Islet precursor cell (in vitro differentiated cells): Measurements from ENCODE around the gene CRHR1.
A peak's percentile ranks its signal among the peaks of the same experiment; 100 is the strongest.
"Not testable (repeated sequence)": the region's sequence is repeated elsewhere in the genome, so short reads cannot be mapped to it uniquely, and the experiment has no call there.

ENCODE experiments used
- DNase-seq: peaks from one replicate; pipeline ENCODE4 v3.0.0-alpha.2; 2018

CRHR1 gene

GRCh38 chr17:45784293-45784740, at the start of gene CRHR1:
CRHR1 (plus strand) TSS chr17:45784320; CDS start chr17:45784545, 225 bp downstream.
- peak; percentile 72 for DNase-seq

DNA sequence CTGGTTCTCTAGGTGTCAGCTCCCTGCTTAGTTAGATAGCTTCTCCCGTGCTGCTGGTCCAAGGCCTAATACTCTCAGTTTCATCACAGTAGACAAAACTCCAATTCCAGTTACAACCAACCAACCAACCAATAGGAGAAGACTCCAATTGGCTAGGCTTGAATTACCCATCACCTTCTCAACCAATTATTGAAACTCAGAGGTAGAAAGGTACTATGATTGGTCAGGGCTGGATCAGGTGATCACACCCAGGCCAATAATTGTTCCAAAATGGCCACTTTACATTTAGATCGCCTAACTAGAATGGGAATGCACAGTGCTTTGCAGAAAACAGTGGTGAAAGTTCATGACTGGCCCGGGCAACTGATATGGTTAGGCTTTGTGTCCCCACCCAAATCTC, 49.5 kb upstream of the CRHR1 start:
- peak; percentile 20 for DNase-seq

DNA sequence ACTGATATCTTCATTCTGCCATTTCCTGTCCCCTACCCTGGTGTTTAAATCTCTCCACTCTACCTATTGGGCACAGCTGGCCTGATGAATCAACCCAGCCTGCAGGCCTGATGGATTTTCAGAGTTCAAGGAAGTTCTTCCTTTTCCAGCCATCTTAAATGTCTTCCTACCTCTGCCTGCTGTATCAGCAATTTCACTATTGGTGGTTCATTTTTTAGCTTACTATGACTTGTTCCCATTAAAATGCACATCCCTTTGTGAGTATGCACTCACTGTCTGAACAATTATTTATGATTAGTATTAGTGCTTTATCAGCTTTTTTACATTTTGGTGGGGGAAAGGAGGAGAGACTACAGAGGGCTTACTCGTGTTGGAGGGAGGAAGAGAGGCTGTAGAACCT, 48.6 kb upstream of the CRHR1 start:
- peak; percentile 8 for DNase-seq

- no peak for DNase-seq
Observed at GRCh38 chr17:45739786-45740185, 44.3 kb upstream of the CRHR1 start.

- peak; percentile 97 for DNase-seq
Observed at GRCh38 chr17:45740553-45741330, 43.4 kb upstream of the CRHR1 start.

GRCh38 chr17:45742251-45742650, 41.9 kb upstream of the CRHR1 start:
- DNase-seq: no peak

- no peak for DNase-seq
Observed at GRCh38 chr17:45743626-45744326, 40.3 kb upstream of the CRHR1 start.

GRCh38 chr17:45744826-45745225, 39.3 kb upstream of the CRHR1 start:
- not testable (repeated sequence) for DNase-seq

- DNase-seq: no peak
Observed at GRCh38 chr17:45745601-45746494, 38.3 kb upstream of the CRHR1 start.

- DNase-seq: no peak
Observed at GRCh38 chr17:45747911-45748310, 36.2 kb upstream of the CRHR1 start.

DNA sequence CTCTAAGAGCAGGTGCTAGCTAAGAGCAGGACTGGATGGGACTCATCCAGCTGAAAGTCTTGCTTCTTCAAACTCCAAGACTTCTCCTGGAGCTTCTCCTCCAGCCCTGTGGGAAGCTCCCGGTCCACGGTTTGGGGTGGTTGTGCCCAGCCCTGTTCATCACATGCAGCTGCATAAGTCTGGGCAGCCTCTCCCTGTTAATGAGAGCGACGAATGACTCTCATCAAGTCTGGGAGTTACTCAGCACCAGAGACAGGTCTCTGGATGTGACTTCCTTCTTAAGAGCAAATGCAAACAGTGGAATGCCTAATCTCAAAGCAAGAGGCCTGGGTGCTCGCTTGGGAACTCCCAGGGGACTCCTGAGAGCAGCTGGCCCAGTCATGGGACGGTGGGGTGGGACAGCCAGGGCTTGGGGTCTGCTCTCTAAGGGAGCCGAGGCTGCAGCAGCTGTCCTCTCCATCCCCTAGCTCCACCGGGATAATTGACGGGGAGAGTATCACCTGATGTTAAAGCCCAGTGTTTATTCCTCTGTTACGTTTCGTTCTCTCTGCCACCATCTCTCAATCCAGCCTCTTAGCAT, 35.3 kb upstream of the CRHR1 start:
- DNase-seq: no peak

GRCh38 chr17:45749831-45750335, 34.2 kb upstream of the CRHR1 start:
- no peak for DNase-seq

DNA sequence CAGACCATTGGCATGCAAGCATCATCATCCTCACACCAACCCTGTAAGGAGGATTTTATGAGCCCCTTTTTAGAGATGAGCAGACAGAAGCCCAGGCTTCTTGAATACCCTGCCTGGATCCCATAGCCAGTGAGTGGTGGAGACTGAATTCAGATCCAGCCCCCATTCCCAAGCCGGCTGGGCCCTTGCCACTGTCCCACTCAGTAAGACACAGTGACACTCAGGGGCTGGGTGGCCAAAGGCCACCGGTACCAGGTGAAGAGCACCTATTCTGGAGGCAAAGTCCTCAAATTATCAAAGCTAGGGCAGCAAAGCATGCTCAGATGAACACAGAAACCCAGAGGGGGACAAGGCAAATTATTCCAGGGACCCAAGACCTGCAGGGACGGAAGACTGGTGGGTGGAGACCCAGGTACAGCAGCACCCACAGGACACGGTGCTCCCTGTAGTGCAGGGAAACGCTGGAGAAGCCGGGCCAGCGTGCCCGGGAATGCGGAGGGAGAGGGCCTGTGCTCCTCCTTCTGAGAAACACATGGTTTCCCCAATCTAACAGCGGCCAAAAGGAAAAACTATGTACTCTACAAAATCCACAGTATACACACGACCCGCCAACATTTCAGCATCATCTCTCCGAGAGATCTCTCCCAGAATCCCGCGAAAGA, 33.2 kb upstream of the CRHR1 start:
- no peak for DNase-seq

DNA sequence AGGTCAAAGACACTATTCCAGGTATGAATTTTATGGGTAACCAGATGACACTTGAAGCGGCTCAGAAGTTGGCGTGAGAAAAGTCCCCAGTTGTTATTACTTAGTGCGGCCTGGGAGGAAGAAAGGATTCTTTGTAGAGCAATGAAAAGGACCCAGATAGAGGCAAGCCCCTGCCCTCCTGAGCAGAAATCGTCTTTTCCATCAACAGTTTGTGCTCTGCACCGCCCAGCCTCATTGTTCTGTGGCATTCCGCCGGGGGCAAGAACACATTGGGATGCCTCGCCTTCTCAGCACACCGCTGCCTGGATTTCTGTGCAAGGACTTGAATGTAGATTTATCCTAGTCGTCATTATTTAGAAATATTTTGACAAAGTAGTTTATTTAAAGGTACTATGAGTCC, 32.7 kb upstream of the CRHR1 start:
- no peak for DNase-seq

- no peak for DNase-seq
Observed at GRCh38 chr17:45752246-45752645, 31.9 kb upstream of the CRHR1 start.

GRCh38 chr17:45753645-45754225, 30.4 kb upstream of the CRHR1 start:
- DNase-seq: no peak

DNA sequence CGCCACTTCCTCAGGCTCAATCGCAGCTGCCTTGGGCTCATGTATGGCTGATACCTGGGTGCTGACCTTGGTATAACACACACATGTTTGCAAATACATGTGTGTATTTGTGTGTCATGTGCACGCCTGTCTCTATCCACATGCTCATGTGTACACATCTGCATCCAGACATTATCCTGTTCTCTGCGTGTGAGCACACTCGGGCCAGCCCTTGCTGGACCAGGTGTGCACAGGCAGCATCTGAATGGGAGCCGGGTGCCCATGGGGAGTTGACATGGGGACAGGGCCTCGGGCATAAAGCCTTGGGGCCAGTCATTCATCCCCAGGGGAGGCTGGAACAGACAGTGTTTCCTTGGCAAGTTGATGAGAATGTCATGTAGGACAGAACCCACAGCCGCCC, 29.1 kb upstream of the CRHR1 start:
- no peak for DNase-seq

DNA sequence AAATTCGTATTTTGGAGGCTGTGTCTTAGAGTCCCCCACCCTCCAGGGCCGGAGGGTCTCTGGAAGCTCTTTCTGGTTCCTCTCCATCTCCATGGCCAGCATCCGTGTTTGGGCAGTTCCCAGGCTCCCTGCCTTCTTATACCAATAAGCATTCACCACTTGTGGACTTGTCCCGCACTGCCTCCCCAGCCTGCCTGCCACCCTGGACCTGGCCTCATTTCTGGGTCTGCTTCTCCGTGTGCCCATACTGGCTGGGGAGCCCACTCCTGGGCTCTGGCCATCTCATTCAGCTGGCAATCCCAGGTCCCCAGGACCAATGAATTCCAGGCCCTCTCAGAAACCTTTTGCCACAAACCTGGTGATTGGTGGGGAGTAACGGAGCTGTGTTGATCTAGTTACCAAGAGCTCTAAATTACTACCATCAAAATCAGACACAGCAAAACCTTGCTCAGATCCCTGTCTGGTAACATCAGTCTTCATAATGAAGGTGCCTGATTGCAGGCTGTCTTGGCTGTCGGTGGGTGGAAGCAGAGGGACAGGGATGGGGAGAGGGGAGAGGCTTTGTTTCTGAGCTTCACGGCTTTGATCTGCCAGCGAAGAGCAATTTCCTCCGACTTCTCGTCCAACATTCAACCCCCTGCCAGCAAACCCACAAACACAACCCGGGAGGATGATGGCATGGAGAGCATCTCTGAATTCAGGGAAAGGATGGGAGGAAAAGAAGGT, 27.7 kb upstream of the CRHR1 start:
- DNase-seq: no peak

GRCh38 chr17:45757431-45758218, 26.5 kb upstream of the CRHR1 start:
- no peak for DNase-seq

- DNase-seq: no peak
Observed at GRCh38 chr17:45758544-45758943, 25.6 kb upstream of the CRHR1 start.
